Endothelial cell of umbilical vein (primary cell): ENCODE results near the gene UFD1. TPM values are rescaled to one million over a fixed set of nuclear protein-coding genes. Genes with fewer than 3 reads are reported as not detected.

Experiments used
- BruUV-seq: library from RNA; stranded (reverse); fragments of 400-500 nt; replicated peaks from 2 replicates; lab custom pipeline; 2021; lab: Mats Ljungman, UMichigan
- CTCF ChIA-PET: fragments of 300-600, 350-600 bp; sonication (Branson Sonifier 250); formaldehyde crosslinking; loops from one replicate; lab custom pipeline; 2021; ENCODE audit warnings: antibody characterized with exemption, inconsistent platforms; lab: Charles Lee
- POLR2A ChIA-PET: fragments of 300-600, 350-600 bp; sonication (Branson Sonifier 250); formaldehyde crosslinking; loops from one replicate; lab custom pipeline; 2021; ENCODE audit warnings: antibody characterized with exemption, inconsistent platforms; lab: Charles Lee
- DNase-seq: peaks from one replicate; pipeline ENCODE4 v3.0.0-alpha.2; 2011; ENCODE audit warnings: low read depth, low spot score
- FAIRE-seq: peaks from 2 replicates; lab custom pipeline; 2011; peaks lifted over from hg19 to GRCh38; lab: Jason Lieb, UNC
- H2AFZ ChIP-seq: 2 replicates; pipeline ENCODE4 v1.6.0; 2012; ENCODE audit warnings: low read depth, low read length, control low read depth, inconsistent platforms
- H3K27ac ChIP-seq: 2 replicates; pipeline ENCODE4 v1.5.1; 2011; ENCODE audit warnings: low read depth, mild to moderate bottlenecking, control low read depth, low read length, moderate library complexity; ENCODE audit not compliant: insufficient read depth
- H3K27me3 ChIP-seq, 2 experiments: 2 replicates each; pipeline versions ENCODE4 v1.6.0 to v1.6.1; 2011; ENCODE audit warnings: low read length in 2 of 2, mixed read lengths in 1 of 2; ENCODE audit not compliant: control insufficient read depth in 2 of 2, insufficient read depth in 2 of 2
- H3K36me3 ChIP-seq, 2 experiments: 2 replicates in 1 of 2; 3 replicates in 1 of 2; pipeline ENCODE4 v1.5.1; 2011; ENCODE audit warnings: low read length in 2 of 2, mild to moderate bottlenecking in 1 of 2, moderate library complexity in 1 of 2; ENCODE audit not compliant: control insufficient read depth in 2 of 2, insufficient read depth in 2 of 2; ENCODE audit errors: extremely low read depth in 1 of 2
- H3K4me1 ChIP-seq: 3 replicates; pipeline ENCODE4 v1.5.1; 2011; ENCODE audit warnings: mild to moderate bottlenecking, low read length; ENCODE audit not compliant: control insufficient read depth, insufficient read depth; ENCODE audit errors: extremely low read depth
- H3K4me2 ChIP-seq: 2 replicates; pipeline ENCODE4 v1.6.1; 2011; ENCODE audit warnings: low read length, control low read depth, mixed read lengths; ENCODE audit not compliant: insufficient read depth
- H3K4me3 ChIP-seq, 3 experiments: fragments of 200-600 bp in 1 of 3; sonication (generic), shearing (Covaris generic) in 1 of 3; replicated peaks in 1 of 3; 2 replicates each; pipeline ENCODE4 v1.5.1; 2011 to 2016; ENCODE audit warnings: control low read depth in 3 of 3, low read length in 3 of 3, mild to moderate bottlenecking in 2 of 3, inconsistent platforms in 1 of 3, low read depth in 1 of 3, moderate library complexity in 1 of 3; ENCODE audit not compliant: insufficient read depth in 1 of 3
- H3K79me2 ChIP-seq: 2 replicates; pipeline ENCODE4 v1.6.0; 2012; ENCODE audit warnings: low read length, inconsistent platforms; ENCODE audit not compliant: control insufficient read depth, insufficient read depth
- H3K9ac ChIP-seq: replicated peaks from 2 replicates; pipeline ENCODE3; 2011; ENCODE audit warnings: low read length, control low read depth; ENCODE audit not compliant: insufficient read depth; ENCODE audit errors: extremely low read depth
- H3K9me1 ChIP-seq: replicated peaks from 3 replicates; pipeline ENCODE4 v1.6.0; 2011; ENCODE audit warnings: mild to moderate bottlenecking, low read length; ENCODE audit not compliant: control insufficient read depth, insufficient read depth; ENCODE audit errors: extremely low read depth
- H3K9me3 ChIP-seq: replicated peaks from 2 replicates; pipeline ENCODE4 v1.5.1; 2012; ENCODE audit warnings: low read length, inconsistent platforms; ENCODE audit not compliant: control insufficient read depth, insufficient read depth
- H4K20me1 ChIP-seq: replicated peaks from 2 replicates; pipeline ENCODE3; 2011; ENCODE audit warnings: mild to moderate bottlenecking, low read length; ENCODE audit not compliant: control insufficient read depth, insufficient read depth; ENCODE audit errors: extremely low read depth
- CTCF ChIP-seq, 2 donors: IDR thresholded peaks; 1 replicate in 1 of 2; 2 replicates in 1 of 2; pipeline ENCODE4 v1.5.1; 2011; ENCODE audit warnings: low read length in 2 of 2, mild to moderate bottlenecking in 2 of 2, moderate library complexity in 2 of 2, control low read depth in 1 of 2, inconsistent platforms in 1 of 2, low read depth in 1 of 2; ENCODE audit not compliant: insufficient read depth in 1 of 2; ENCODE audit errors: extremely low read depth in 1 of 2
- EZH2 ChIP-seq: IDR thresholded peaks from 2 replicates; pipeline ENCODE4 v1.6.1; 2012; ENCODE audit warnings: borderline replicate concordance, low read depth, mild to moderate bottlenecking, moderate library complexity, low read length, inconsistent platforms; ENCODE audit not compliant: severe bottlenecking
- FOS ChIP-seq: IDR thresholded peaks from 2 replicates; pipeline ENCODE4 v1.6.1; 2011; ENCODE audit warnings: mild to moderate bottlenecking, low read length, moderate library complexity, borderline replicate concordance; ENCODE audit not compliant: insufficient read depth
- GATA2 ChIP-seq: IDR thresholded peaks from 2 replicates; pipeline ENCODE4 v1.7.0; 2011; ENCODE audit warnings: low read depth, mild to moderate bottlenecking, moderate library complexity, mixed read lengths, low read length; ENCODE audit not compliant: insufficient read length, insufficient read depth
- JUN ChIP-seq: IDR thresholded peaks from 2 replicates; pipeline ENCODE4 v1.6.1; 2011; ENCODE audit warnings: borderline replicate concordance, low read depth; ENCODE audit not compliant: insufficient read length, insufficient read depth
- MAX ChIP-seq: IDR thresholded peaks from 2 replicates; pipeline ENCODE4 v1.6.1; 2011; ENCODE audit not compliant: insufficient read depth, insufficient read length
- MYC ChIP-seq: IDR thresholded peaks from one replicate; pipeline ENCODE4 v1.6.1; 2011; ENCODE audit warnings: mild to moderate bottlenecking, low read depth, low read length
- POLR2A ChIP-seq: IDR thresholded peaks from 2 replicates; pipeline ENCODE4 v1.6.1; 2012; ENCODE audit warnings: low read depth, mild to moderate bottlenecking, control low read depth, low read length
- POLR2AphosphoS5 ChIP-seq: IDR thresholded peaks from 2 replicates; pipeline ENCODE4 v1.6.1; 2012; ENCODE audit warnings: low read depth, mild to moderate bottlenecking, control low read depth, low read length, moderate library complexity; ENCODE audit not compliant: insufficient read depth
- dilution Hi-C: fragments of 300-500 bp; cut with MboI; formaldehyde crosslinking; loops from one replicate; pipeline ENCODE4 v1.15.0; 2019; ENCODE audit warnings: low sequenced_read_pairs; ENCODE audit not compliant: extremely low pct_ligation_motif_present
- intact Hi-C: fragments of 100-400 bp; cut with micrococcal nuclease; formaldehyde crosslinking; loops from one replicate; pipeline ENCODE4 v1.10.0; 2022
- polyA plus RNA-seq, 4 experiments: library from polyadenylated mRNA; depleted of rRNA in 3 of 4; stranded (reverse) in 3 of 4; unstranded in 1 of 4; fragments of >200 nt; gene quantifications; 2 replicates each; pipeline versions ENCODE4 v1.2.1 to v1.2.3, GENCODE V29; 2011 to 2012; ENCODE audit warnings: missing spikeins in 1 of 4
- total RNA-seq: library from RNA; stranded (reverse); gene quantifications from 2 replicates; pipeline ENCODE4 v1.2.3, GENCODE V29; 2021

UFD1 gene
- total and polyA plus RNA-seq, 2 donors (not counting 3 experiments of a cell fraction or from before 2014, with no cell fraction given) = 127 to 228 TPM

- no peaks in the 10 kb centered on the region for H3K9me1 ChIP-seq
- H3K4me3 ChIP-seq = no peak overlapping the region
- no peaks in the 10 kb centered on the region for H3K9me3 ChIP-seq
- H4K20me1 ChIP-seq = no peaks in the 10 kb centered on the region
- no peaks in the 10 kb centered on the region for H3K27me3 ChIP-seq
- FAIRE-seq (no peak), DNase-seq (no peak)
- peaks cover 16 to 57% of the 10 kb centered on the region in 2 experiments for H3K36me3 ChIP-seq
- H3K27ac ChIP-seq = no peak overlapping the region
- no peak for TF ChIP-seq CTCF (IDR thresholded peaks at IDR 0.05; ENCODE audit: extremely low read depth in 1 of 2, insufficient read depth in 1 of 2, low read depth in 1 of 2, low read length in 2 of 2)
- no peak for TF ChIP-seq JUN
- TF ChIP-seq EZH2 = no peak
- no peak for TF ChIP-seq POLR2A
- TF ChIP-seq MYC = no peak
- intact Hi-C loops = no loop called here
- ChIA-PET POLR2A (no interaction called here), CTCF (interaction anchor here (1.1 kb wide), 1 partner anchor 175 kb away, joined by 5 read pairs; no protein-coding TSS in a partner anchor)
- H3K79me2 ChIP-seq = no peaks in the 10 kb centered on the region
- dilution Hi-C loops = no loop called here
- BruUV-seq = no TSS peak
- H3K9ac ChIP-seq = no peak overlapping the region
- peaks cover 12% of the 10 kb centered on the region for H3K4me1 ChIP-seq
- H3K4me2 ChIP-seq = no peak overlapping the region
- no peak overlapping the region for H2AFZ ChIP-seq
Observed at GRCh38 chr22:19454156-19454555, 24.8 kb downstream of the UFD1 start.

- no peak for FAIRE-seq
- TF ChIP-seq MAX = no peak
- no peak for TF ChIP-seq JUN
- no peak for TF ChIP-seq FOS
- TF ChIP-seq MYC = no peak
- no peak for TF ChIP-seq POLR2A
- no peak for TF ChIP-seq GATA2
- no peak for TF ChIP-seq CTCF (IDR thresholded peaks at IDR 0.05; ENCODE audit: extremely low read depth in 1 of 2, insufficient read depth in 1 of 2, low read depth in 1 of 2, low read length in 2 of 2)
- no peak for TF ChIP-seq EZH2
- no peak for TF ChIP-seq POLR2AphosphoS5
- no peaks in the 10 kb centered on the region for H3K79me2 ChIP-seq
- dilution Hi-C loops (no loop called here), intact Hi-C loops (no loop called here)
- no peaks in the 10 kb centered on the region for H3K9me3 ChIP-seq
- H2AFZ ChIP-seq = no peak overlapping the region
- H3K4me3 ChIP-seq = no peak overlapping the region
- BruUV-seq = no TSS peak
- H3K27me3 ChIP-seq = no peaks in the 10 kb centered on the region
- POLR2A ChIA-PET = no interaction called here
- H3K4me2 ChIP-seq = no peak overlapping the region
- CTCF ChIA-PET = interaction anchor here (1.1 kb wide), 1 partner anchor 176 kb away, joined by 5 read pairs; no protein-coding TSS in a partner anchor
- no peak overlapping the region for H3K9ac ChIP-seq
- no peak for DNase-seq
- H3K4me1 ChIP-seq = peaks cover 12% of the 10 kb centered on the region
- H4K20me1 ChIP-seq = no peaks in the 10 kb centered on the region
- H3K27ac ChIP-seq = no peak overlapping the region
- peaks cover 16 to 59% of the 10 kb centered on the region in 2 experiments for H3K36me3 ChIP-seq
- no peaks in the 10 kb centered on the region for H3K9me1 ChIP-seq
Observed at GRCh38 chr22:19453718-19454117, 25.3 kb downstream of the UFD1 start.
